ENCODE data around the gene KIRREL3. TPM values are rescaled to one million over a fixed set of nuclear protein-coding genes. Genes with fewer than 3 reads are reported as not detected.

The KIRREL3 gene
- total and polyA plus RNA-seq, 8 donors = 0.06 to 1.1 (median 0.26) TPM; not detected in 2

DNA sequence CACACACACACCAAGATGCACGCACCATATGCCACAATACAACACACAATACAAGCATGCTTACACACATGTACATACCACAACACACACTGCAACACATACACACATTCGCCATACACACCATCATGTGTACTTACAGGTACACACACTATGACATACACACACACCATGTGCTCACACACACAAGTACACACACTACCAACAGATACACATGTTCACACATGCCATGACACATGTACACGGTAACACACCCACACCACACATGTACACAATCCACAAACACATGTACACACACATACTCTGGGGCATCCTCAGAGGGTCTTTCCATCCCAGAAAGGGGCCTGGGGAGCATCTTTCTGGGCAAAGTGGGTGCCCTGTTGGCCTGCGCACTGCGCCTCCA is 562.8 kb downstream of the KIRREL3 start:
- H3K36me3 ChIP-seq = no peaks in the 10 kb centered on the region
- H3K27ac ChIP-seq = no peak overlapping the region
- peaks cover 0 to 4% (median 2%) of the 10 kb centered on the region in 4 donors for H3K27me3 ChIP-seq
- ATAC-seq (no peak), FAIRE-seq (no peak), DNase-seq (no peak)
- H3K9me3 ChIP-seq = no peaks in the 10 kb centered on the region
- TF ChIP-seq CTCF (IDR thresholded peaks at IDR 0.05) = no peak
- WGBS, 2 donors = 79 to 91% methylated on average over 5 of the region's 5 CpGs
- no peaks in the 10 kb centered on the region for H3K4me1 ChIP-seq
- no peak overlapping the region for H3K4me3 ChIP-seq
- intact Hi-C loops (cut with DNase I) = no loop called here

GRCh38 chr11:126436209-126436755 is 564.3 kb downstream of the KIRREL3 start:
- WGBS, 2 donors = 79 to 84% methylated on average over 7 of the region's 7 CpGs
- peak in 1 of 6 donors; percentile 51 for DNase-seq
- intact Hi-C loops (cut with DNase I) = no loop called here
- no peak for FAIRE-seq
- Histone ChIP-seq H3K9me3 (no peaks in the 10 kb centered on the region), H3K36me3 (no peaks in the 10 kb centered on the region), H3K27me3 (peaks cover 0 to 4% (median 0%) of the 10 kb centered on the region in 4 donors), H3K4me1 (no peaks in the 10 kb centered on the region), H3K27ac (no peak overlapping the region), H3K4me3 (no peak overlapping the region)
- TF ChIP-seq CTCF (IDR thresholded peaks at IDR 0.05) = no peak
- no peak for ATAC-seq

DNA sequence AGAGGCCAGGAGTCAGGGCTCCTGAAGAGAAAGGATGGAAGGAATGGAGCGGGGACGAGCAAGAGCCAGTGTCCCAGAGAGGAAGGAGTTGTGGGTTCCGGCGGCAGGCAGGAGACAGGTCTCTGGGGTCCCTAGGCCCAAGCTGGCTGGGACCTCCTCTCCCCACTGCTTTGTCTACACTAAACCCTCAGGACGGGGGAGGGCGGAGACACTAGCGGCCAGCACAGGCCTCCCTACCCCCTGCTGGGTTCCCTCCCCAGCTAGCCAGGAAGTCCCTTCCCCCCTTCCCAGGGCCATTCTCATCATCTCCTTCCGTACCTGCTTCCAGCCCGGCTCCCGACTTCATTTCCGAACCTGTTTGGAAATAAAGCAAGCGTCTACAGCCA is 565.6 kb downstream of the KIRREL3 start:
- intact Hi-C loops (cut with DNase I) = no loop called here
- Histone ChIP-seq H3K27me3 (no peaks in the 10 kb centered on the region), H3K36me3 (no peaks in the 10 kb centered on the region), H3K9me3 (no peaks in the 10 kb centered on the region), H3K27ac (no peak overlapping the region), H3K4me3 (no peak overlapping the region), H3K4me1 (no peaks in the 10 kb centered on the region)
- TF ChIP-seq CTCF (IDR thresholded peaks at IDR 0.05) = no peak
- FAIRE-seq (no peak), ATAC-seq (no peak), DNase-seq (peak in 1 of 6 donors; percentile 44)
- 71 to 78% methylated on average over 10 to 12 of the region's 12 CpGs for WGBS, 2 donors

- intact Hi-C loops (cut with DNase I) = no loop called here
- WGBS, 2 donors = 63 to 77% methylated on average over 15 to 16 of the region's 16 CpGs
- FAIRE-seq = no peak
- Histone ChIP-seq H3K36me3 (no peaks in the 10 kb centered on the region), H3K4me1 (no peaks in the 10 kb centered on the region), H3K27me3 (no peaks in the 10 kb centered on the region), H3K9me3 (no peaks in the 10 kb centered on the region), H3K4me3 (no peak overlapping the region), H3K27ac (no peak overlapping the region)
- no peak for ATAC-seq
- peak in 1 of 6 donors; percentile 57 for DNase-seq
- no peak for TF ChIP-seq CTCF (IDR thresholded peaks at IDR 0.05)
These were observed 566.3 kb downstream of the KIRREL3 start for GRCh38 chr11:126433989-126434949.

Data from pancreas (tissue), 10 donors.